22Rv1 (cell line): ENCODE results near the gene PRKCB.

Source experiments
- ZFX ChIP-seq: fragments of 450-650 bp; IDR thresholded peaks from 2 replicates; pipeline ENCODE4 v1.6.1; 2017; ENCODE audit warnings: antibody characterized with exemption, borderline replicate concordance
- TF ChIP-seq, protein P1 (sequence below): fragments of 450-650 bp; IDR thresholded peaks from 2 replicates; pipeline ENCODE4 v1.5.1; 2017; ENCODE audit warnings: mild to moderate bottlenecking

DNA sequence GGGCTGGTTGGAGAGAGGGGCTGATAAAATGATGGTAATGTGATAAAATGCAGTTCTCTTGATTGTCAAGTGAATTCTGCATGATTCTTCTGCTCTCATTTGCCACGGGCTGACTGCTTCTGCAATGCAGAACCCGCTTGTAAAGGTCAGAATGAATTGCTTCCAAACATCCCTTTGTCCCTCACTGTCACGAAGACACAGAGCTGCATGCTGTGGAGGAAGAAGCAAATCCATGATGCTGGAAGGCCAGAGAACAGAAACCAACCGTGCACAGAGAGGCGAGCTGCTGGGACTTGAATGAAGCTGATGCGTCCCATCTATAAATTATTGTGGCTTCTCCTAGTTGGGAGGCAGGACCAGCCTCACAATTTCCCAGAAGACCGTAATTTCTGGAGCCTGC, 171.6 kb downstream of the PRKCB start:
- TF ChIP-seq, protein P1, sequence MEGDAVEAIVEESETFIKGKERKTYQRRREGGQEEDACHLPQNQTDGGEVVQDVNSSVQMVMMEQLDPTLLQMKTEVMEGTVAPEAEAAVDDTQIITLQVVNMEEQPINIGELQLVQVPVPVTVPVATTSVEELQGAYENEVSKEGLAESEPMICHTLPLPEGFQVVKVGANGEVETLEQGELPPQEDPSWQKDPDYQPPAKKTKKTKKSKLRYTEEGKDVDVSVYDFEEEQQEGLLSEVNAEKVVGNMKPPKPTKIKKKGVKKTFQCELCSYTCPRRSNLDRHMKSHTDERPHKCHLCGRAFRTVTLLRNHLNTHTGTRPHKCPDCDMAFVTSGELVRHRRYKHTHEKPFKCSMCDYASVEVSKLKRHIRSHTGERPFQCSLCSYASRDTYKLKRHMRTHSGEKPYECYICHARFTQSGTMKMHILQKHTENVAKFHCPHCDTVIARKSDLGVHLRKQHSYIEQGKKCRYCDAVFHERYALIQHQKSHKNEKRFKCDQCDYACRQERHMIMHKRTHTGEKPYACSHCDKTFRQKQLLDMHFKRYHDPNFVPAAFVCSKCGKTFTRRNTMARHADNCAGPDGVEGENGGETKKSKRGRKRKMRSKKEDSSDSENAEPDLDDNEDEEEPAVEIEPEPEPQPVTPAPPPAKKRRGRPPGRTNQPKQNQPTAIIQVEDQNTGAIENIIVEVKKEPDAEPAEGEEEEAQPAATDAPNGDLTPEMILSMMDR = no peak
- TF ChIP-seq ZFX = no peak
